Measurements from ENCODE around the gene LBR.
"Not testable (repeated sequence)": the region's sequence is repeated elsewhere in the genome, so short reads cannot be mapped to it uniquely, and the experiment has no call there.

LBR gene

GRCh38 chr1:225418598-225418997, 9.2 kb downstream of the LBR start:
- no peak for DNase-seq

- no peak for DNase-seq
Observed at GRCh38 chr1:225418059-225418458, 9.8 kb downstream of the LBR start.

GRCh38 chr1:225415967-225416745, 11.7 kb downstream of the LBR start:
- no peak for DNase-seq

- no peak for DNase-seq
Observed at GRCh38 chr1:225415307-225415706, 12.5 kb downstream of the LBR start.

DNA sequence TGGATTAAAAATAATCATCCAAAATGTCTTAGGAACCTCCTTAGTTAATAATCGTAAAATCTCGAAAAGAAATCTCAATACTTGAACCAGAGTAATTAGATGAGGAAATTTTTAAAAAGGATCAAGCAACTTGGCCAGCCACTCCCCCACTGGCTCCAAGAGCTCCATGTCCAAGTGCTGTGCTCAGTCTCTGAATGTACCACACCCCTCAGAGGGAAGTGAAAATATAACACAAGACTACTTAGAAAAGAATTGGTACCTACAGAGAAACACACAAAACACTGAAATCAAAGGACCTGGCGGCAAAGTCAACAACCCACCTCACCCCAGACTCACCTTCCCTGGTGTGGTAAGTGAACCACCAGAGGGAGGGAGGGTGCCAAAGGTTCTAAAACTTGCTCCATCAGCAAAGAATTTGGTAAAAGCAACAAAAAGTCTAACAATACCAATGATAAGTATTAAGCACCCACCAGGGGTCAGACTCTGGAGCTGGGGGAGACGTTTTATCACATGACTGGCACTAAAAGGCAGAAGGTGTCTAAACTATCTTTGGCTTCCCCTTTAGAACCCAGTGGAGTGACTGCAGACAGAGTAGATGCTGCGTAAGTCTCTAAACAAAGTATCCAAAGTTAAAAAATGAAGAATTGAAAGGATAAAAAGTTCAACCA, 14.0 kb downstream of the LBR start:
- no peak for DNase-seq

- no peak for DNase-seq
Observed at GRCh38 chr1:225412803-225413351, 15.0 kb downstream of the LBR start.

DNA sequence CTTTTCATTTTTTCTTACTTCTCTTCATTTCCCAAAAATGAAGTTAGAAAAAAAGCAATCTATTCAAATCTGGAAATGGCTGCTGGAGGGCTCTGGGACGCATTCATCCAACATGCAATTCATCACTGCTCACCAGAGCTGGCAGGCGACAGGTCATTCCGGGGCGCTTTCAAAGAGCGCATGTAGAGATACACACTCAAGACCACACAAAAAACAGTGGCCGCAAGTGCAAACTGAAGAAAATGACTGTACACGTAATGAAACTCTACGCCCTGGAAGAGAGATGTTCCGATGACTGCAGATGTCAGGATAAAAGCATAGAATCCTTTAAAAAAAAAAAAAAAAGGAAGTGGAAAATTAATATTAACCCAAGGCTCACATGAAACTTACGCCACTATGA, 15.5 kb downstream of the LBR start:
- DNase-seq: no peak

- DNase-seq: no peak
Observed at GRCh38 chr1:225410036-225410435, 17.8 kb downstream of the LBR start.

- no peak for DNase-seq
Observed at GRCh38 chr1:225409051-225409450, 18.8 kb downstream of the LBR start.

DNA sequence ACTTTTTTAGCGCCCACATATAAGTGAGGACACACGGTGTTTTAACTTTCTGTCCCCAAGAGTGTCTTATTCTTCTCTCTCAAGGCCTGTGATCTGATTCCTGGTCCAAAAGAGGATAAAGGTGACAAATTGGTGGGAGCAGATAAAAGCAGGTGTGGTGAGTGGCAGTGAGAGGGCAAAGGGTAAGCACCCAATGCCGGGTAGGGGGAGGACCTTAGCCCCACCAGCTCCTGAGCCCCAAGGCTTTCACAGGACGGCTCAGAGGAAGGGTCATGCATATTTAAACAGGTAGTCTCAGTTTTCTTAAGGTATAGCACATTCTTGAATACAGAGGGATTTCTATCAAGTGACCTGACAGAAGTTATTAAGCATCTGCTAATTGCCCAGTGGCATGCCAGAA, 19.6 kb downstream of the LBR start:
- DNase-seq: no peak

DNA sequence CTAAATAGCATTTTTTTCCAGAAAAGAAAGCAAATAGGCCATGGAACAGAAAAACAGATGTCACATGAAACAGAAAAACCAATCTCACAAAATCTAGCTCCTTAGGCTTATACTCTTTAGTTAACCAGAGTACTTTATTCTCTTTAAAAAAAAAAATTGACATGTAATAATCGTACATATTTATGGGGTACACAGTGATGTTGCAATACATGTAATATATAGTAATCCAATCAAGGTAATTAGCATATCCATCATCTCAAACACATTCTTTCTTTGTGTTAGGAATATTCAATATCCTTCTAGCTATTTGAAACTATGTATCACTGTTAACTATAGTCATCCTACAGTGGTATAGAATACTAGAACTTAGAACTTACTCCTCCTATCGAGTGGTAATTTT, 20.1 kb downstream of the LBR start:
- no peak for DNase-seq

- no peak for DNase-seq
Observed at GRCh38 chr1:225406976-225407725, 20.7 kb downstream of the LBR start.

DNA sequence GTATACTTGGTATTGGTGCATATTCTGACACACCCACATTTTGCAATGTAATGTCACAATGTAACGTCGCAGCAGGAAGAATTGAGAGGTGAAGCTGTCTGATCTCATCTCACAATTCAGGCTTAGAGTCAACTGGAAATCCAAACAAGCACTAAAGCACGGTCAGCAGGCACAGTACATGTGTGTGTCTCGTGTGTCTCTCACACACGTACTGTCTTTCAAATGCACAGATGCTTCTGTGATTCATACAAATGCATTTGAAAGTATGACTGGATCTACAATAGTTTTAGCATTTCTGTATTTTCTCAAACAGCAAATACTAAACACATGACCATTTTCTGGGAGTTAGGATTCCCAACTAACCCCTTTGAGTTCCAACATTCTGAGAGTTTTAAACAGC, 26.9 kb downstream of the LBR start:
- DNase-seq: no peak

- no peak for DNase-seq
Observed at GRCh38 chr1:225396357-225396756, 31.5 kb downstream of the LBR start.

DNA sequence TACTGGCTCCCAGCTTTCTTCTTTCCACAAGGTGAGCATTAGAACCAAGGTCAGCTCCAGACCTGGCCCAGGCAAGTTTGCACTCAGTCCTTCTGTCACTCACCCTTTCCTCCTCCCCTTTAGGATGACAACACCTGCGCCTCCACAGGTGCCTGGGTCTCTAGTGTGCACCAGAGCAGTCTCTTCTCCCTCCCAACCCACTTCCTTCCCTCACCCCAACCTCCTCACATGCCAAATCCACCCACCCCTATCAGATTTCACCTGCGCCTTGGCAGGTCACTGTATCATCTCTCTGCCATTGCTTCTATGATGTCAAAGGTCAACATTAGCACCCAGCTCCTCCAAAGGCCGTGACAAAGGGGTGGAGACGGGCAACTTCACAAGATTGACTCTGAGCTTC, 38.0 kb downstream of the LBR start:
- DNase-seq: no peak

DNA sequence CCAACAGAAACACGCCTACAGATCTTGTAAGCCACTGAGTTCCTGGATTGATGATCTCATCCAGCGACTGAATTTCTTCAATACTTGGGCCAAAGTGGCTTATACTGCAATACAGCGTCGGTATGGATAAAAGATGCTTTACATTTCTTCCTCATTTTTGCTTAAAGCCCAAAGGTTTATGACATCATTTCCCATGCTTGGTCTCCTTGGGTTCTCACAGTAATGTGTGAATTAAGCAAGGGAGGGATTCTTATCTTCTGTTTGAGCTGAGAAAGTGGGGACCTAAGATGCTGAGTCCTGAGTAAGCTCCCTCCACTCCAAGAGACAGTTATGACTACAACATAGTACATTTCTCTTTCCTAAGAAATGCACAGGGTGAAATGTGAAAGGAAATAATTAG, 39.5 kb downstream of the LBR start:
- DNase-seq: no peak

GRCh38 chr1:225386860-225387259, 41.0 kb downstream of the LBR start:
- DNase-seq: not testable (repeated sequence)

DNA sequence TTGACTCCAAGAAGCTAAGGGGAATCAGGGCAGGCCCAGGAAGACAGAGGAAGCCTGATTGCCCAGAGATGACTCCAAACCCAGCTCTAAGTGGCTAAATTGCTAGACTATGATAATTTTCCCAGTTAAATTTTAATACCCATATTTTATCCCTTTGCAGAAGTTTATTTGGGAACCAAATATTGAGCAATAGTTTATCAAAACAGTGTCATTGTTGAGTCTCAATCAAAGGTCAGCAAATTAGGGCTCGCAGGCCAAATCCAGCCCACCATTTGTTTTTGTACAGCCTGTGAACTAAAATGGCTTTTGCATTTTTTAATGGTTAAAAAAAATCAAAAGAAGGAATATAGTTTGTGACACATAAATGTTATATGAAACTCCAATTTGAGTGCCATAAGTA, 47.1 kb downstream of the LBR start:
- no peak for DNase-seq

DNA sequence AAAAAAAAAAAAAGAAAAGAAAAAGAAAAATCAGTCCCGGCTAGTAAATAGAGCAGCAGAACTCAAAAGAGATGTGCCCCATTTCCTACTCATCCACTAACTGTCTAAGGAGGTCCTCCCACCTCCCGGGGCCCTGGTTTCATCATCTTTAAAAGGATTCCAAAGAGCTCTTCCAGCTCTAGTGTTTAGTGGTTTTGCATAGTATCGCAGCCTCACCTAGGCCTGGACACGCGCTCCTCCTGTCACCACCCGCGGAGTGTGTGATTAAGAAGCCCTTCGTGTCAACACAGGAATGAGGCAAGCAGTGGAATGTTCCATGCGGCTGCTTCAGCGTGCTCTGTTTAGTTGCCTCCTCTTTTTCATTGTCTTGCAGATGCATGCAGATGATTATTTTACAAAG, 49.0 kb downstream of the LBR start:
- no peak for DNase-seq

DNA sequence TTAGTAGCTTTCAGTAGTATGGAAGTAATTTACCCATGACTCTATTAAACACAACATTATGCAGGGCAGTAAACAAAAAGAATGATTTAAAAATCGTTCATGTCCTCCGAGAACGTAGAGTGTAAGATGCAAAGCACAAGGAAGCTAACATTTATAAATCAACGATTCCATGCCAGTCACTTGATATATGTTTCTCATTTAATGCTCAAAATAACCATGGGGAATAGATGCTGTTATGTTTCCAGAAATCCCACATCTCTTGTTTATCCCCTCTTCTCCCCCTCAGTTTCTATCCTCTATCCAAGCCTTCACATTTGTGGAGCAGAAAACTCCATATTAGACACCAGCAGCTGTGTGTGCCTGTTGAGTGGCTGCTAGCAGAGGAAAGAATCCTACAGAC, 52.8 kb downstream of the LBR start:
- no peak for DNase-seq

DNA sequence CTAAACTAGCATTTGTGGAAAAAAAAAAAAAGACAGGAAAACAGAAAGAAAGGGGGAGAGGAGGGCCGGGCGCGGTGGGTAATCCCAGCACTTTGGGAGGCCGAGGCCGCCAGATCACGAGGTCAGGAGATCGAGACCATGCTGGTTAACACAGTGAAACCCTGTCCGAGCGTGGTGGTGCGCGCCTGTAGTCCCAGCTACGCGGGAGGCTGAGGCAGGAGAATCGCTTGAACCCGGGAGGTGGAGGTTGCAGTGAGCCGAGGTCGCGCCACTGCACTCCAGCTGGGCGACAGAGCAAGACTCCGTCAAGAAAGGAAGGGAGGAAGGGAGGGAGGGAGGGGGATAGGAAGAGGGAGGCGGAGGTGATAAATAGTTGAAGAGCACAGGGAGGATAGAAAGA, 54.7 kb downstream of the LBR start:
- DNase-seq: no peak

DNA sequence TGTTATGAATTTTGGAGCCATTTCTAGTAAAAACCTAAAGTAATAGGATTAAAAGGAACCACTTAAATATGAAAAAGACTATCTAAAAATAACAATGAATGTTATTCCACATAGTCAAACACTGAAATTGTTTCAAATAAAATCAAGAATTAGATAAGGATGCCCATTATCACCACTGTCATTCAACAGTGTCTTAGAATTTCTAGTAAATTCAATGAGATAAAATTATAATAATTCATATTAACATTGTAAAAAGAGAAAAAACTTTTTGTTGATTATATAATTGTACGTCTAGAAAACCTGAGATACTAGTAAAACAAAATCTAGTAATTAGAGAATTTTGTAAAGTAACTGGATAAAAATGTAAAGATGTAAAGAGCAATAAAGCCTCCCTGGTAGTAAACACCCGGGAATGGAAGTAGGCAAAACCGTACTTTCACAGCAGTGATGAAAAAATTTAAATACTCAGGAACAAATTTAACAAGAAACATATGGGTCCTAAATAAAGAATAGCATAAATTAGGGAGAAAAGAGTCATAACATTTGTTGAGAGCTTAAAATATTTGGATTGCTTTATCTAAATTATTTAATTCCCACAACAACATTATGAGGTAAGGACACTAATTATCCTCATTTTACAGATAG, 56.4 kb downstream of the LBR start:
- no peak for DNase-seq

GRCh38 chr1:225368036-225368552, 59.7 kb downstream of the LBR start:
- DNase-seq: no peak

All from T1000 (cell line).